ENCODE measurements around the gene SIN3A.
"Not testable (repeated sequence)": the region's sequence is repeated elsewhere in the genome, so short reads cannot be mapped to it uniquely, and the experiment has no call there.

The SIN3A gene

DNA sequence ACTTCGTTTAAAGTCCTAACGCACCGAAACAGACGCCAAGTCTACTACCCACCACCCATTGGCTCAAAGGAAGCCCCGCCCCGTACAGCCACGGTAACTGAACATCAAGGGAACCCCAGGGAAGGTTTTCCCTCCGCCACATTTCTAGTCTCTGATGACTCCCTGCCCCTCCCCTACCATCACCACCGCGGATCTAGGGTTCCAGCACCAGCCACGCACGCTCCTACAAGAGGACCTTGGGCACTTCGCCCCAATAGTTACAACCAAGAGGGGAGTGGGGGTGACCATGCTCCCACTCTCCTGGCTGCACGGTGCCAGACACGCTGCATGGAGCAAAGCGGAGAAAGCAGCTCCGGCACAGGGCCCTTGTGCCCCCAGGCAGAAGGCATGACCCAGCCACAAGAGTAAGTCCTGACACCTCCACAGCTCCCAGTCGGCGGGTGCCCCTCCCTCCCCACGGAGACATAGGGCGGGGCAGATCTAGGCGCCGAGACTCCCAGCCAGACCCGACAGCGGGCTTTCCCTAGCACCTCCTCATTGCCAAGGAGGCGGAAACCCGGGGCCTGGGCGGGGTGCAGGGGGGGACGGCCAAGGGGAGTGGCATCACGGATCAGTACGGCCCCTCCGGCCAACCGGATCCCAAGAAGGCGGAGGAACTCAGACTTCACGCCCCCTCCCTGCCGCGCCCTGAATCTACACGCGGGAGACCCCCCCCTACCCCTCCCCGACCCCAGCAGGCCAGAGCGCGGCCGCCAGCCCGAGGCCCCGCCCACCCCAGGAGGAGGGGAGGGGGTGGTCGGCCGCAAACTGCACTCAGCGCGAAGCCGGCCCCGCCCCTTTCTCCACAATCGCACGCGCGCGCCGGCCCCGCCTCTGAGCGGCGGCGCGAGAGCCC is 936 bp downstream of the SIN3A start:
- DNase-seq: peak; percentile 97

- DNase-seq: no peak
Measured at GRCh38 chr15:75449585-75450306, 1.7 kb downstream of the SIN3A start.

GRCh38 chr15:75448171-75448570 is 3.3 kb downstream of the SIN3A start:
- DNase-seq: not testable (repeated sequence)

GRCh38 chr15:75446151-75446550 is 5.3 kb downstream of the SIN3A start:
- no peak for DNase-seq

GRCh38 chr15:75445324-75445723 is 6.2 kb downstream of the SIN3A start:
- not testable (repeated sequence) for DNase-seq

DNA sequence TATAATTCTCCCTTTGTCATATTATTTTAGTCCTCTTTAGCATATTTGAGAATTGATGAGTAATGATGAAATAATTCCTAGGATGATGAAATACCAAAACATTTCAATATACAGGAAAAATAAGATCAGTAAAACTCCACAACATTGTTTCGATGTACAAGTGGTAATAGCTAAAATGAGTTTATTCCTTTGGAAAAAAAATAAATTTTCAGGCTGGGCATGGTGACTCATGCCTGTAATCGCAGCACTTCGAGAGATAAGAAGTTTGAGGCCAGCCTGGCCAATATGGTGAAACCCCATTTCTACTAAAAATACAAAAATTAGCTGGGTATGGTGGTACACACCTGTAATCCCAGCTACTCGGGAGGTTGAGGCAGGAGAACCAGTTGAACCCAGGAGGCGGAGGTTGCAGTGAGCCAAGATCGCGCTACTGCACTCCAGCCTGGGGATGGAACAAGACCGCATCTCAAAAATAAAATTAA is 7.5 kb downstream of the SIN3A start:
- DNase-seq: not testable (repeated sequence)

DNA sequence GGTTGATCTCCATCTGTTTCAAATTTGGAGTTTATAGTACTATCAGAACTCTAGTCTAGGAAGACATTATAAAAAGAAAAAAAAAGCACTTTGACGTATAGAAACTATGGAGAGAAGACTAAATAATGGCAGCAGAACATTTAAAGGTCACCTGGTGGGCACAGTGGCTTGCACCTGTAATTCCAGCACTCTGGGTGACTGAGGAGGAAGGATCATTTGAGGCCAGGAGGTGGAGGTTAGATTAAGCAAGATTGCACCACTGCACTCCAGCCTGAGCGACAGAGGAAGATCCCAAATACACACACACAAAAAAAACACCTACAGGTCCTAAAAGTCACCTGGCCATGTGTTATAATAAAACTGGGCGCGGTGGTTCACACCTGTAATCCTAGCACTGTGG is 13.8 kb downstream of the SIN3A start:
- DNase-seq: no peak

DNA sequence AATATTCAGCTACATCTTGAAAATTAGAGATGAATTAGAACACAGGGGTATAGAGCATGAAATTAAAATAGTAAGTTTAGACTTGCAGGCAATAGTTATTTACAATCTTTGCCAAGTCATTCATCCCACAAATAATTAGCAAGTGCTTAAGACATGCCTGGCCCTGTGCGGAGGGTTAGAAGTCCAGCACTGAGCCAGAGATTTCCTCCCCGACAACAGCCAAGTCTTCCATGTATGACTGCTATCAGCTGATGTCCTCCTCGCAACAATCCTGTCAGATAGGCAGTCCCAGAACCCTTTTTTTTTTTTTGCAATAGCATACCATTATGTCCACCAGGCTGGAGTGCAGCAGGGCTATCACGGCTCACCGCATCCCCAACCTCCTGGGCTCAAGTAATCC is 14.6 kb downstream of the SIN3A start:
- DNase-seq: no peak

DNA sequence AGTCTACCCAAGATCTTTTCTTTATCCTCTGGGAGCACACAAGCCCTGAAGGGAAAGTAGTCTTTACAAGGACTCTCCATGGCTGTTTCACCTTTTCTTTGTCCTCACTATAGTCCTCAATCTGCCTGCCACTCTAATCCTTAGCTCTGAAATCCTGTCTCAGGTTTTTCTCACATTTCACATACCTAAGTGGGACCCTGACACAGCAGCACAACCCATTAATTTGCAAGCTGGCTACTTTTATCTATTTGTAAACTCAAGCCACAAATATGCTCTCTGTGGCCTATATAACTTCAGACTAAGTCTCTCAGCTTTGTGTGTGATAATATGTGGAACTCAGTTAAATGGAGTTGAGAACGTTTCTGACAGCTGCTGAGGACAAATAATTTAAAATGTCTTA is 19.8 kb downstream of the SIN3A start:
- DNase-seq: no peak

- no peak for DNase-seq
Measured at GRCh38 chr15:75431270-75431669, 20.2 kb downstream of the SIN3A start.

GRCh38 chr15:75430259-75430658 is 21.2 kb downstream of the SIN3A start:
- DNase-seq: no peak

GRCh38 chr15:75428152-75428551 is 23.3 kb downstream of the SIN3A start:
- DNase-seq: no peak

- no peak for DNase-seq
Measured at GRCh38 chr15:75425966-75426500, 25.5 kb downstream of the SIN3A start.

DNA sequence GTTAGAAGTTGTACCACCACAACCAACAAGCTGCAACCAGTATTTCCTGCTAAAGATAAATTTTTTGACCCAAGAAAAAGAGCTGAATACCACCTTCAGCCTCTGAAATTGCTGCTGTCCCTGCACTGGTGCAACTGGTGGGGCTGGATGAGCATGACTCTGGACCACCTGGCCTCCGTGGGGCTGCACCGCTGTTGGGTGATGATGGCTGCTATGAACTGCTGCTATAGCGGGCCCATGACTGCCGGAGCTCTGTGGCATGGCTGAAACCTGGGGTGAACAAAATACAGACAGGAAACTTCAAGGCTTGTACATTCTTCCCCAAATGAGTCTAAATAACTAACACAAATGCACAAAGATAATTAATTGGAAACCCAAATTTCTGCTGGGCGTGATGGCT is 28.9 kb downstream of the SIN3A start:
- no peak for DNase-seq

DNA sequence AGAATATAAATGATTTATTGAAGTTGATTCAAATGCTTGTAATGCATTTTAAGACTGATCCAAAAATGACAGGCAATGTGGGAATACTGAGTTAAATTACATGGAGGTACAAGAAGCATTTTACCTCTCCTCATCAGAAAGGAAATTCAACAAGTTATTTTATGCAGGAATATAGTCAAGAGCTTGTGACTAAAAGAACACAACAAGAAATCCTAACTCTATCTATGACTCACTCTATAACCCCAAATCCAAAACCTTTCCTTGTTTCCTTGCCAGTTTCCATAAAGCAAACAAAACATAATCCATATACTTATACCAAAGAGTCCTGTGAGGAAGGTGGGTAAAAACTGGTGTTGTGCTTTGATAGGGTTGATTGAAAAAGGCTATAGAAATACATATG is 30.8 kb downstream of the SIN3A start:
- DNase-seq: no peak

- DNase-seq: no peak
Measured at GRCh38 chr15:75416584-75416983, 34.9 kb downstream of the SIN3A start.

DNA sequence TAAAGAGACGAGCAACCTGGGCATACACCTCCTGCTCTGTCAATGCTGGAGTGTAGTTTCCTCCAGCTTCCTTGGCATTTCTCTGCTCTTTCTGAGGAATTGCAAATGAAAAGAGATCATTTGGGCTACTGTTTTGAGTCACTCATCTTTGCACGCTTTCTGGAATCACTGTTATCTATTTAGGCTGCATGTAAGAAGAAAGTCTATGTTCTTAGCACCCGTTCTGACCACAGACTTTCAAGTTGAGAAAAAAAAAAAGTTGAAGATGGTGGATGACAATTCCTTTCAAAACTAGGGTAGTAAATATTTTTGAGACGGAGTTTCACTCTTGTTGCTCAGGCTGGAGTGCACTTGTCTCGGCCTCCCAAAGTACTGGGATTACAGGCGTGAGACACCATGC is 41.3 kb downstream of the SIN3A start:
- no peak for DNase-seq

DNA sequence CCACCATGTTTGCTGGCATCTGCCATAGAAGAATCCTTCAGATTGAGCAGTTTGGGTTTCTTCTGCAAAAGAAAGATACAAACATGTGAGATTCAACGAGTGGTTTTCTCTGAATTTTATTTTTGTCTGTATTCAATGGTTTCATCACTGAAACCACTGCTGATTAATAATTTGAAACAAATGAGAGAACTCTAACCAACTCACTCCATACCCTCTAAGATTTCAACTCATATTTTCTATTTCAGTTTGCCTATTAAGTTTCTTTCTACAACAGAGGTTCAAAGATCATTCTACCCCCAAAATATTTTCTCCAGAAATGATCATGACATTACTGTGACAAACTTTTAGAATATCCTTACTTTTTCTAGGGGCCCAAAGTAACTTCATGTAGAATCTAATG is 44.4 kb downstream of the SIN3A start:
- no peak for DNase-seq

- DNase-seq: no peak
Measured at GRCh38 chr15:75403892-75404291, 47.6 kb downstream of the SIN3A start.

DNA sequence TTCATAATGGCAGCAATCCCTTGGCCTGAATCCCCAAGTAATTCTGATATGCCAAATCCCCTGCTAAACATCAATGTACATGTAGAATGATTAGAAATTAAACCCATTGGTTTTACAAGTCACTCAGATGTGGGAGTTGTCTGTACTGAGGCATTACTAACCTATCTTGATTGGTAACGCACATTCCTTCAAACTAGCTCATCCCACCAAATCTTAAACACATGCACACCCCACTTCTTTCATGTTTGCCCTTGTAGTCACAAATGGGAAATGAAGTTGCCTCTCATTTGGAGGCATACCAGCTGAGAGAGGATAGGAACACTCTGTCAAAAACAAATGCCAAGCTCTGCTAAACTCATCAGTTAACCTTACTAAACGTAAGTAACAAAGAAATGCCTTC is 54.0 kb downstream of the SIN3A start:
- no peak for DNase-seq

DNA sequence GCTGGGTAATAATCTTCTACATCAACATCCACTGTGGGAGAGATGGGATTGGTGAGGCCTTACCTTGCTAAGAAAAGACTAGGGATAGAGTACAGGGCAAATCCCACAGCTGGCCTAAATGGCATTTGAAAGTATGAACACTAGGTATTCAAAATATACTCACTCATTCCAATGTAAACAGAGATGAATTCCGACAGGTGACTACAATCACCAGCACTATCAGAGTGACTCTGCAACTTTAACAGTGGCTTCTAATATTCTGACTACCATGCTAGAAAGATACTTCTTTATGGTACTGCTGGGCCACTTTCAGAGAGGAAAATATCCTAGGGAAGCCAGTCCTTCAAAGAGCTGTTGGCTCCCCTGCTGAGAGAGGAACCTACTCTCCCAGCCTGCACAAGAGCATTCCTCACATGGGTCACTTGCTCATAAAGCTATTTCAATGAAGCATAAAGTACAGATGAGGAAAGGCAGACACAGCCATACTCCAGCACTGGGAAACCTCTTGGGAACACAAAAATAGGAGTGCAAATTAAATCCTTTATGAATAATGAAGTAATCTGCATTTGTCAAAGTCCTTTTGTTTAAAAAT is 61.6 kb downstream of the SIN3A start:
- peak; percentile 76 for DNase-seq

DNA sequence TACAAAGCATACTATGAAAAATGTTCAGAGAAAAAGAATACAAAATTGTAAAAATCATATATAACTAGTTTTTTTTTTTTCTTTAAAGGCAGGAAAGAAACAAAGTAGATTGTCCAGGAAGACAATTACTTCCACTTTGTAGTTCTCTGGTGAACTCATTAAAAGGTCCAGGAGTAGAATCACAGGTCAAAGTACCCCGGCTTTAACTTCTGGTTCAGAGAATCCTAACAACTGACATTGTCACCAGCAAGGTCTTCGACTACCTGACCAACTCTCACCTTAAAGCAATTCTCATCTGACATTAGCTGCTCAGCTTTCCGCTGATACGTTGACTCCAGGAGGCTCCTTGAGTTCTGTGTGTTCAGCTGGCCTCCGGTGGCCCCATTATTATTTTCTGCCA is 67.5 kb downstream of the SIN3A start:
- peak; percentile 74 for DNase-seq

DNA sequence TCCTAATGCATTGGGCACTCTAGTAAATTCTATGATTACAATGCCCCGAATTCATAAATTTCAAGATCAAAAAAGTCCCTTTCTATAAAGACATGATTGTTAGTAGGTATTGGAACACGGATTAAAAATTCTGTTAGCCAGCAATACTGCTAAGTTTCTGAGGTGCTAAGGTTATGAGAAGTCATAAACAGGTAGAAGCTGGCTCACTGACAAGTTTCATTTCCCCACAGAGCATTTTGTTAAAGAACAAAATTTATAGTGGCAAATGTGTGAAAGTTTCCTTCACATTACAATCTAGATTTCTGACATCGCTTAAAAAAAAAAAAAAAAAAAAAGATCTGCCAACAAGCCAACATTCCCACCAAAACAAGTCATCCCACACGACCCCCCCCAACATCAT is 70.7 kb downstream of the SIN3A start:
- DNase-seq: no peak
